IMR-90 (cell line): Measurements from ENCODE around the gene CIAO2A. TPM values are rescaled to one million over a fixed set of nuclear protein-coding genes. Genes with fewer than 3 reads are reported as not detected.

Source experiments
- ATAC-seq: fragments of 200-7000 bp; cut with Tn5 transposase; 2 replicates; pipeline ENCODE4 v1.9.1; 2020; ENCODE audit warnings: low read depth, mild to moderate bottlenecking, moderate library complexity
- BruUV-seq: library from RNA; stranded (reverse); fragments of 400-500 nt; replicated peaks from 2 replicates; lab custom pipeline; 2021; lab: Mats Ljungman, UMichigan
- CTCF ChIA-PET: fragments of 300-600 bp; formaldehyde crosslinking; extraction: SDS; loops from one replicate; lab custom pipeline; 2021; ENCODE audit warnings: antibody characterized with exemption; lab: Yijun Ruan, JAX
- POLR2A ChIA-PET: fragments of 300-600 bp; sonication (Branson Sonifier 250); formaldehyde crosslinking; loops from one replicate; lab custom pipeline; 2022; ENCODE audit warnings: antibody characterized with exemption; ENCODE audit not compliant: unreplicated experiment; lab: Charles Lee
- DNase-seq: peaks from one replicate; pipeline ENCODE4 v3.0.0; 2013
- H2AFZ ChIP-seq: replicated peaks from 2 replicates; pipeline ENCODE3; 2013; ENCODE audit warnings: low read length, mild to moderate bottlenecking; ENCODE audit not compliant: poor library complexity
- H2AK5ac ChIP-seq: 2 replicates; pipeline ENCODE4 v1.6.1; 2013; ENCODE audit warnings: low read depth, low read length, inconsistent platforms
- H2AK9ac ChIP-seq: replicated peaks from 2 replicates; pipeline ENCODE3; 2013; ENCODE audit warnings: mild to moderate bottlenecking, low read depth, low read length, moderate library complexity; ENCODE audit not compliant: poor library complexity
- H2BK120ac ChIP-seq: 2 replicates; pipeline ENCODE4 v1.6.1; 2013; ENCODE audit warnings: low read depth, low read length, inconsistent platforms
- H2BK15ac ChIP-seq: 3 replicates; pipeline ENCODE4 v1.6.1; 2013; ENCODE audit warnings: low read depth, low read length, inconsistent platforms
- H2BK20ac ChIP-seq: 2 replicates; pipeline ENCODE4 v1.6.1; 2013; ENCODE audit warnings: low read depth, mild to moderate bottlenecking, inconsistent platforms, low read length, moderate library complexity
- H2BK5ac ChIP-seq: 2 replicates; pipeline ENCODE4 v1.6.1; 2013; ENCODE audit warnings: mild to moderate bottlenecking, low read depth, low read length, inconsistent platforms; ENCODE audit not compliant: poor library complexity, severe bottlenecking
- H3K14ac ChIP-seq: replicated peaks from 2 replicates; pipeline ENCODE4 v1.6.1; 2013; ENCODE audit warnings: low read depth, low read length, inconsistent platforms
- H3K18ac ChIP-seq: 2 replicates; pipeline ENCODE4 v1.6.1; 2013; ENCODE audit warnings: low read depth, low read length, control low read depth
- H3K23ac ChIP-seq: 2 replicates; pipeline ENCODE4 v1.6.1; 2013; ENCODE audit warnings: low read depth, low read length, inconsistent platforms
- H3K27ac ChIP-seq: 2 replicates; pipeline ENCODE4 v1.5.1; 2013; ENCODE audit warnings: mild to moderate bottlenecking, control low read depth, low read length; ENCODE audit not compliant: insufficient read depth
- H3K27me3 ChIP-seq: 2 replicates; pipeline ENCODE4 v1.6.1; 2013; ENCODE audit warnings: low read length; ENCODE audit not compliant: control insufficient read depth, insufficient read depth
- H3K36me3 ChIP-seq: 2 replicates; pipeline ENCODE4 v1.6.1; 2013; ENCODE audit warnings: low read length, mixed read lengths; ENCODE audit not compliant: control insufficient read depth, insufficient read depth
- H3K4ac ChIP-seq: 2 replicates; pipeline ENCODE4 v1.6.1; 2013; ENCODE audit warnings: low read depth, low read length, inconsistent platforms
- H3K4me1 ChIP-seq: 2 replicates; pipeline ENCODE4 v1.6.1; 2013; ENCODE audit warnings: low read length, mixed read lengths; ENCODE audit not compliant: control insufficient read depth, insufficient read depth
- H3K4me2 ChIP-seq: 2 replicates; pipeline ENCODE4 v1.6.1; 2013; ENCODE audit warnings: low read depth, mild to moderate bottlenecking, control low read depth, low read length, moderate library complexity
- H3K4me3 ChIP-seq: 2 replicates; pipeline ENCODE4 v1.5.1; 2013; ENCODE audit warnings: low read depth, mild to moderate bottlenecking, control low read depth, low read length, moderate library complexity; ENCODE audit not compliant: insufficient read depth
- H3K56ac ChIP-seq: 2 replicates; pipeline ENCODE4 v1.6.1; 2013; ENCODE audit warnings: low read length, inconsistent platforms; ENCODE audit not compliant: insufficient read depth; ENCODE audit errors: extremely low read depth
- H3K79me1 ChIP-seq, 2 experiments: 2 replicates each; pipeline ENCODE4 v1.6.1; 2013; ENCODE audit warnings: low read length in 2 of 2, inconsistent platforms in 1 of 2, low read depth in 1 of 2
- H3K9ac ChIP-seq: 2 replicates; pipeline ENCODE4 v1.6.1; 2013; ENCODE audit warnings: low read depth, low read length, control low read depth
- H3K9me1 ChIP-seq: 2 replicates; pipeline ENCODE4 v1.6.1; 2013; ENCODE audit warnings: low read length, inconsistent platforms; ENCODE audit not compliant: insufficient read depth
- H3K9me3 ChIP-seq: 2 replicates; pipeline ENCODE4 v1.6.1; 2013; ENCODE audit warnings: low read length; ENCODE audit not compliant: control insufficient read depth, insufficient read depth
- H4K20me1 ChIP-seq: 2 replicates; pipeline ENCODE4 v1.6.1; 2013; ENCODE audit warnings: low read length, inconsistent platforms; ENCODE audit not compliant: insufficient read depth
- H4K5ac ChIP-seq: 2 replicates; pipeline ENCODE4 v1.6.1; 2013; ENCODE audit warnings: mild to moderate bottlenecking, low read depth, low read length, control low read depth
- H4K8ac ChIP-seq, 2 experiments: 2 replicates each; pipeline ENCODE4 v1.6.1; 2013; ENCODE audit warnings: low read depth in 2 of 2, low read length in 2 of 2, control low read depth in 1 of 2, inconsistent platforms in 1 of 2
- H4K91ac ChIP-seq: 2 replicates; pipeline ENCODE4 v1.6.1; 2013; ENCODE audit warnings: low read depth, low read length, inconsistent platforms; ENCODE audit not compliant: insufficient read depth
- NFE2L2 ChIP-seq: fragments of 150-350 bp; IDR thresholded peaks from 2 replicates; pipeline ENCODE4 v1.6.1; 2016; ENCODE audit warnings: low read depth, mild to moderate bottlenecking, low read length
- RCOR1 ChIP-seq: IDR thresholded peaks from 2 replicates; pipeline ENCODE4 v1.6.1; 2012; ENCODE audit warnings: mild to moderate bottlenecking, low read length, improper control_type of control experiment; ENCODE audit not compliant: insufficient replicate concordance
- WGBS, 2 experiments: methylation state at CpG; one replicate each; pipeline versions ENCODE4 v1.1.5 to v1.1.7; 2013; ENCODE audit warnings: missing lambda C conversion rate in 2 of 2; ENCODE audit not compliant: insufficient read length in 1 of 2; ENCODE audit errors: extremely low coverage in 2 of 2; 5-methylcytosine and 5-hydroxymethylcytosine counted together
- dilution Hi-C: fragments of 300-500 bp; cut with HindIII; formaldehyde crosslinking; loops from one replicate; pipeline ENCODE4 v1.14.3; 2018; ENCODE audit warnings: low sequenced_read_pairs; ENCODE audit not compliant: unreplicated experiment
- in situ Hi-C: fragments of 300-500 bp; cut with MboI; formaldehyde crosslinking; loops from 3 replicates; pipeline ENCODE4 v1.14.3; 2019; ENCODE audit warnings: low sequenced_read_pairs, inconsistent platforms, mixed read lengths
- intact Hi-C: fragments of 100-400 bp; cut with micrococcal nuclease; formaldehyde crosslinking; loops from 2 replicates; pipeline ENCODE4 v1.10.0; 2022
- polyA plus RNA-seq, 3 experiments: library from polyadenylated mRNA; depleted of rRNA; stranded (reverse); fragments of >200 nt; gene quantifications; 2 replicates each; pipeline ENCODE4 v1.2.3, GENCODE V29; 2012; ENCODE audit warnings: low replicate concordance in 1 of 3
- total RNA-seq: library from RNA; depleted of rRNA; stranded (reverse); fragments of >200 nt; gene quantifications from 2 replicates; pipeline ENCODE4 v1.2.3, GENCODE V29; 2012

CIAO2A gene
- total and polyA plus RNA-seq, 2 of the 4 experiments (the other 2 are of a cell fraction), result 36.7 to 38.3 TPM

DNA sequence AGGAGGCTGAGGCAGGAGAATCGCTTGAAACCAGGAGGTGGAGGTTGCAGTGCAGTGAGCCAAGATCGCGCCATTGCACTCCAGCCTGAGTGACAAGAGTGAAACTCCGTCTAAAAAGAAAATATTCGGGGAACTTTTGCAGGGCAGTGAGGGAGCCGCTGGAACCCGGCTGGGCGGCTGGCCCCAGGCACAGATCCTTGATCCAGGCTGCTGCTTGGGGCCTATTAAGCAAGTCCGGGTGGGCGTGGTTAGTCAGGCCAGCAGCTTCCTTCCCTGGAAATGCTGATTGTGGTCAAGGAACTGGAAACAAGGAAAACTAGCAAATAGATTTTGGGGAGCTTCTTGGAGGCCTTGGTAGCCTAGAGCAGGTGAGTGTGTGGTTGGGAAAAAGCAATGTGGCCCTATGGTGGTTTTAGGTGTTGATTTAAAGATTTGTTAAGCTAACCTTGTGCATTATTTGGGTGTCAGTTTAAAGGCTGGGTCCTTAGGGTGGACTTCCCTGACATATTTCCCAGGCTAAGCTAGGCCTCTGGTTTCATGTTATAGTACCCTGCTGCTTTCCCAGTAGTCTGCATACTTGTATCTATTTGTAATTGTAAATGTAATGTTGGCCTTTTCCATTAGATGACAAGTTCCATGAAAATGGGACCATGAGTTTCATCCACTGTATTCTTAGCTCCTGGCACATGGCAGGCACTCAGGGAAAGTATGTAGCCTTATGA, 40.1 kb upstream of the CIAO2A start:
- DNase-seq, result no peak
- no peaks in the 10 kb centered on the region for H3K9me3 ChIP-seq
- H4K5ac ChIP-seq, result no peak overlapping the region
- peaks cover 26% of the 10 kb centered on the region for H3K9me1 ChIP-seq
- POLR2A ChIA-PET, result no interaction called here
- no peak overlapping the region for H3K23ac ChIP-seq
- no peak overlapping the region for H2BK120ac ChIP-seq
- no peak overlapping the region for H2AFZ ChIP-seq
- H3K4me2 ChIP-seq, result no peak overlapping the region
- no peak overlapping the region for H4K91ac ChIP-seq
- peaks cover 72% of the 10 kb centered on the region for H3K36me3 ChIP-seq
- H3K18ac ChIP-seq, result no peak overlapping the region
- no peak overlapping the region for H3K27ac ChIP-seq
- CTCF ChIA-PET, result interaction anchor here (0.9 kb wide), 1 partner anchor 30 kb away, joined by 3 read pairs; no protein-coding TSS in a partner anchor
- BruUV-seq, result no TSS peak
- TF ChIP-seq RCOR1 (no peak), NFE2L2 (no peak)
- no peak overlapping the region for H2AK9ac ChIP-seq
- H2BK5ac ChIP-seq, result no peak overlapping the region
- no peak overlapping the region for H4K8ac ChIP-seq
- H4K20me1 ChIP-seq, result 0 out of 2 replicates have a peak, but pooled peaks cover 5% of the 10 kb centered on the region
- no peak; the same call in 1 of the 2 replicates for ATAC-seq
- H3K4me3 ChIP-seq, result no peak overlapping the region
- in situ Hi-C loops, result no loop called here
- no peak overlapping the region for H2BK15ac ChIP-seq
- H3K79me1 ChIP-seq, result peaks cover 5 to 27% of the 10 kb centered on the region in 2 experiments; a peak in 1 of 4 replicates
- H3K4ac ChIP-seq, result no peak overlapping the region
- 100% methylated on average over 2 of the region's 10 CpGs; no CpG with 5 or more reads in 1 of the 2 experiments for WGBS, 2 experiments
- dilution Hi-C loops, result no loop called here
- no peaks in the 10 kb centered on the region; the same call in 1 of the 2 replicates for H3K4me1 ChIP-seq
- no peaks in the 10 kb centered on the region for H3K27me3 ChIP-seq
- no peak overlapping the region for H2AK5ac ChIP-seq
- no peak overlapping the region for H2BK20ac ChIP-seq
- H3K9ac ChIP-seq, result no peak overlapping the region
- no peak overlapping the region for H3K56ac ChIP-seq
- no peak overlapping the region for H3K14ac ChIP-seq
- intact Hi-C loops, result no loop called here
